Tibial nerve (tissue), 4 donors: ENCODE data around the gene ZFYVE1.

Source experiments
- CTCF ChIP-seq, 5 experiments: fragments of 200-600 bp in 3 of 5; fragments of 450-650 bp in 2 of 5; sonication (generic) in 3 of 5; IDR thresholded peaks; one replicate each; pipeline ENCODE4 v1.5.1; 2016 to 2019; ENCODE audit warnings: antibody characterized with exemption in 5 of 5, mild to moderate bottlenecking in 3 of 5, moderate library complexity in 2 of 5
- EP300 ChIP-seq, 2 donors: sonication (generic); formaldehyde crosslinking; IDR thresholded peaks; one replicate each; pipeline ENCODE4 v1.6.1; 2017; ENCODE audit warnings: antibody characterized with exemption in 2 of 2, mild to moderate bottlenecking in 1 of 2

DNA sequence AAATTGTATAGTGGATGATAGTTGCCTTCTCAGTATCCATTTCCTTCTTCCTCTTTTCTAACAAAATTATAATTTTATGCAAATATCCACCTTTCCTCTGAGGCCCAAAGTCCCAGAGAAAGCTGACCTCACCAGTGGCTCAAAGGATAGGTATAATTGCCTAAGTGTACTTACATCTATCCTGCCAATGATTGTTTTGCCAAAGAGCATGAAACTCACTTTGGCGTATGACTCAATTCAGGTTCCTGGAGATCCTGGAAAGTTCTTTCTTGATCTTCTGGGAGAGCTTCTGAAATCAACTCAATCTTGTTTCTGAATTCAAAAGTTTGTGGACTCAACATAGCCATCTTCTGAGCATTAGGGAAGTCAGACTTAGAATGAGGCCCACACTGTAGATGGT, 20.9 kb upstream of the ZFYVE1 start:
- no peak for TF ChIP-seq CTCF (IDR thresholded peaks at IDR 0.05)
- TF ChIP-seq EP300 (IDR thresholded peaks at IDR 0.05): no peak
